Caco-2 (cell line): ENCODE data around the gene C12orf50. TPM values are rescaled to one million over a fixed set of nuclear protein-coding genes. Genes with fewer than 3 reads are reported as not detected.
A peak's percentile ranks its signal among the peaks of the same experiment; 100 is the strongest.

Experiments used
- BruUV-seq: library from RNA; stranded (reverse); fragments of 400-500 nt; replicated peaks from 2 replicates; lab custom pipeline; 2021; lab: Mats Ljungman, UMichigan
- CTCF ChIA-PET: fragments of 300-600 bp; sonication (Branson Sonifier 250); formaldehyde crosslinking; loops from one replicate; lab custom pipeline; 2022; ENCODE audit warnings: antibody characterized with exemption; lab: Charles Lee
- POLR2A ChIA-PET: fragments of 300-600 bp; sonication (Branson Sonifier 250); formaldehyde crosslinking; loops from one replicate; lab custom pipeline; 2022; ENCODE audit warnings: antibody characterized with exemption; lab: Charles Lee
- DNase-seq, 2 experiments: peaks; one replicate each; pipeline versions ENCODE4 v3.0.0 to v3.0.0-alpha.2; 2020 to 2022
- H3K27me3 ChIP-seq: replicated peaks from 2 replicates; pipeline ENCODE4 v1.6.0; 2011; ENCODE audit warnings: low read length; ENCODE audit not compliant: control insufficient read depth, insufficient read depth
- H3K36me3 ChIP-seq: 2 replicates; pipeline ENCODE4 v1.5.1; 2011; ENCODE audit warnings: low read length; ENCODE audit not compliant: control insufficient read depth, insufficient read depth
- H3K4me1 ChIP-seq: fragments of 250-450 bp; sonication (Bioruptor Pico); 2 replicates; pipeline ENCODE4 v1.5.1; 2020; ENCODE audit warnings: mild to moderate bottlenecking
- H3K4me3 ChIP-seq: 2 replicates; pipeline ENCODE4 v1.5.1; 2011; ENCODE audit warnings: low read depth, mild to moderate bottlenecking, control low read depth, low read length
- H3K9me3 ChIP-seq: fragments of 250-450 bp; sonication (Bioruptor Pico); 2 replicates; pipeline ENCODE4 v1.5.1; 2020; ENCODE audit warnings: mild to moderate bottlenecking, moderate library complexity
- H3K27ac Mint-ChIP-seq: one replicate; pipeline ENCODE4 v1.8.0; 2022; ENCODE audit warnings: mixed read lengths; ENCODE audit not compliant: unreplicated experiment
- H3K27me3 Mint-ChIP-seq: one replicate; pipeline ENCODE4 v1.8.0; 2022; ENCODE audit warnings: mixed read lengths; ENCODE audit not compliant: insufficient read depth, unreplicated experiment
- H3K36me3 Mint-ChIP-seq: one replicate; pipeline ENCODE4 v1.8.0; 2022; ENCODE audit warnings: mild to moderate bottlenecking, mixed read lengths; ENCODE audit not compliant: insufficient read depth, unreplicated experiment
- H3K4me1 Mint-ChIP-seq: one replicate; pipeline ENCODE4 v1.8.0; 2022; ENCODE audit warnings: low read depth, mixed read lengths; ENCODE audit not compliant: unreplicated experiment
- H3K4me3 Mint-ChIP-seq: one replicate; pipeline ENCODE4 v1.8.0; 2022; ENCODE audit warnings: mild to moderate bottlenecking, moderate library complexity, mixed read lengths; ENCODE audit not compliant: unreplicated experiment
- H3K9me3 Mint-ChIP-seq: one replicate; pipeline ENCODE4 v1.8.0; 2022; ENCODE audit warnings: mixed read lengths; ENCODE audit not compliant: unreplicated experiment
- CTCF ChIP-seq, 2 experiments: fragments of 200-600 bp in 1 of 2; IDR thresholded peaks; 1 replicate in 1 of 2; 2 replicates in 1 of 2; pipeline versions ENCODE4 v1.5.1 to v1.8.0; 2011 to 2022; ENCODE audit warnings: antibody characterized with exemption in 1 of 2, control low read depth in 1 of 2, inconsistent platforms in 1 of 2, low read depth in 1 of 2, low read length in 1 of 2, mild to moderate bottlenecking in 1 of 2, moderate library complexity in 1 of 2; ENCODE audit not compliant: insufficient read depth in 1 of 2, severe bottlenecking in 1 of 2, unreplicated experiment in 1 of 2
- intact Hi-C: fragments of 100-400 bp; cut with micrococcal nuclease; formaldehyde crosslinking; loops from one replicate; pipeline ENCODE4 v1.10.0; 2022; ENCODE audit not compliant: unreplicated experiment
- total RNA-seq: library from RNA; stranded (reverse); gene quantifications from 2 replicates; pipeline ENCODE4 v1.2.3, GENCODE V29; 2022

C12orf50 gene
- total RNA-seq, 1 experiment from 2014 or later: not detected

GRCh38 chr12:88006351-88006750, 22.9 kb downstream of the C12orf50 start:
- no peaks in the 10 kb centered on the region for H3K36me3 Mint-ChIP-seq
- TF ChIP-seq CTCF (IDR thresholded peaks at IDR 0.05; ENCODE audit: insufficient read depth in 1 of 2, low read depth in 1 of 2, low read length in 1 of 2, severe bottlenecking in 1 of 2, unreplicated experiment in 1 of 2): no peak

GRCh38 chr12:88001327-88001726, 27.9 kb downstream of the C12orf50 start:
- H3K27me3 Mint-ChIP-seq: no peaks in the 10 kb centered on the region
- intact Hi-C loops: no loop called here
- POLR2A ChIA-PET: no interaction called here
- H3K4me3 Mint-ChIP-seq: no peak overlapping the region
- no TSS peak for BruUV-seq
- Histone ChIP-seq H3K4me3 (no peak overlapping the region), H3K4me1 (no peaks in the 10 kb centered on the region), H3K27me3 (no peaks in the 10 kb centered on the region), H3K36me3 (no peaks in the 10 kb centered on the region), H3K9me3 (no peaks in the 10 kb centered on the region)
- H3K36me3 Mint-ChIP-seq: no peaks in the 10 kb centered on the region
- CTCF ChIA-PET: no interaction called here
- H3K27ac Mint-ChIP-seq: no peak overlapping the region
- TF ChIP-seq CTCF (IDR thresholded peaks at IDR 0.05; ENCODE audit: insufficient read depth in 1 of 2, low read depth in 1 of 2, low read length in 1 of 2, severe bottlenecking in 1 of 2, unreplicated experiment in 1 of 2): no peak
- DNase-seq: no peak
- H3K9me3 Mint-ChIP-seq: no peaks in the 10 kb centered on the region
- H3K4me1 Mint-ChIP-seq: no peaks in the 10 kb centered on the region

More at GRCh38 chr12:88006351-88006750, 22.9 kb downstream of the C12orf50 start:
- H3K9me3 ChIP-seq: no peaks in the 10 kb centered on the region
- H3K27me3 ChIP-seq: no peaks in the 10 kb centered on the region
- Mint-ChIP-seq H3K27ac (no peak overlapping the region), H3K27me3 (peaks cover 9% of the 10 kb centered on the region), H3K4me3 (no peak overlapping the region), H3K4me1 (no peaks in the 10 kb centered on the region), H3K9me3 (no peaks in the 10 kb centered on the region)
- ChIA-PET CTCF (no interaction called here), POLR2A (no interaction called here)
- DNase-seq: no peak
- intact Hi-C loops: no loop called here
- no peak overlapping the region for H3K4me3 ChIP-seq
- no TSS peak for BruUV-seq
- no peaks in the 10 kb centered on the region for H3K4me1 ChIP-seq
- no peaks in the 10 kb centered on the region for H3K36me3 ChIP-seq

- Mint-ChIP-seq H3K27me3 (peaks cover 6% of the 10 kb centered on the region), H3K4me3 (no peak overlapping the region), H3K4me1 (no peaks in the 10 kb centered on the region), H3K9me3 (no peaks in the 10 kb centered on the region), H3K36me3 (no peaks in the 10 kb centered on the region), H3K27ac (no peak overlapping the region)
- DNase-seq: peak; percentile 65 to 66
- H3K27me3 ChIP-seq: no peaks in the 10 kb centered on the region
- intact Hi-C loops: loop anchor here (1.0 kb wide), 4 partner anchors 44 to 721 kb away; no protein-coding TSS in a partner anchor
- no TSS peak for BruUV-seq
- POLR2A ChIA-PET: no interaction called here
- CTCF ChIA-PET: no interaction called here
- TF ChIP-seq CTCF (IDR thresholded peaks at IDR 0.05; ENCODE audit: insufficient read depth in 1 of 2, low read depth in 1 of 2, low read length in 1 of 2, severe bottlenecking in 1 of 2, unreplicated experiment in 1 of 2): peak; percentile 71 to 77
- H3K4me3 ChIP-seq: no peak overlapping the region
- H3K4me1 ChIP-seq: no peaks in the 10 kb centered on the region
- no peaks in the 10 kb centered on the region for H3K36me3 ChIP-seq
- no peaks in the 10 kb centered on the region for H3K9me3 ChIP-seq
These were observed 33.5 kb downstream of the C12orf50 start for GRCh38 chr12:87995581-87996178.
